GM21423 (cell line): Measurements from ENCODE around the gene SLIT3.

Experiments used
- ATAC-seq: cut with Tn5 transposase; IDR thresholded peaks from one replicate; pipeline ENCODE4 v1.9.1; 2021; ENCODE audit warnings: mild to moderate bottlenecking, moderate library complexity; ENCODE audit not compliant: unreplicated experiment

Gene SLIT3

GRCh38 chr5:169299663-169300467 lies 1.1 kb downstream of the SLIT3 start:
- no peak for ATAC-seq

GRCh38 chr5:169299191-169299662 lies 1.7 kb downstream of the SLIT3 start:
- ATAC-seq = no peak

GRCh38 chr5:169298193-169298592 lies 2.7 kb downstream of the SLIT3 start:
- ATAC-seq = no peak

GRCh38 chr5:169296419-169297143 lies 4.4 kb downstream of the SLIT3 start:
- ATAC-seq = no peak

GRCh38 chr5:169295306-169295705 lies 5.6 kb downstream of the SLIT3 start:
- no peak for ATAC-seq

GRCh38 chr5:169294621-169295020 lies 6.3 kb downstream of the SLIT3 start:
- no peak for ATAC-seq

- no peak for ATAC-seq
Observed at GRCh38 chr5:169291877-169292276, 9.1 kb downstream of the SLIT3 start.

- ATAC-seq = no peak
Observed at GRCh38 chr5:169290895-169291294, 10.0 kb downstream of the SLIT3 start.

GRCh38 chr5:169289520-169289919 lies 11.4 kb downstream of the SLIT3 start:
- ATAC-seq = no peak

- no peak for ATAC-seq
Observed at GRCh38 chr5:169288066-169288930, 12.6 kb downstream of the SLIT3 start.

- ATAC-seq = no peak
Observed at GRCh38 chr5:169287529-169287928, 13.4 kb downstream of the SLIT3 start.

- no peak for ATAC-seq
Observed at GRCh38 chr5:169286572-169287300, 14.2 kb downstream of the SLIT3 start.

- ATAC-seq = no peak
Observed at GRCh38 chr5:169283887-169284286, 17.1 kb downstream of the SLIT3 start.

GRCh38 chr5:169281625-169282024 lies 19.3 kb downstream of the SLIT3 start:
- ATAC-seq = no peak

GRCh38 chr5:169280696-169281095 lies 20.2 kb downstream of the SLIT3 start:
- ATAC-seq = no peak

- no peak for ATAC-seq
Observed at GRCh38 chr5:169280286-169280685, 20.7 kb downstream of the SLIT3 start.

- no peak for ATAC-seq
Observed at GRCh38 chr5:169279125-169279524, 21.8 kb downstream of the SLIT3 start.

GRCh38 chr5:169273881-169274280 lies 27.1 kb downstream of the SLIT3 start:
- no peak for ATAC-seq

GRCh38 chr5:169273451-169273850 lies 27.5 kb downstream of the SLIT3 start:
- no peak for ATAC-seq

- no peak for ATAC-seq
Observed at GRCh38 chr5:169272731-169273427, 28.1 kb downstream of the SLIT3 start.
